NCI-H82 (cell line): ENCODE measurements around the gene CPSF4.
A peak's percentile ranks its signal among the peaks of the same experiment; 100 is the strongest.
"Not testable (repeated sequence)": the region's sequence is repeated elsewhere in the genome, so short reads cannot be mapped to it uniquely, and the experiment has no call there.

Experiments
- DNase-seq: peaks from one replicate; lab custom pipeline; 2025; lab: John Stamatoyannopoulos, UW

The CPSF4 gene

DNA sequence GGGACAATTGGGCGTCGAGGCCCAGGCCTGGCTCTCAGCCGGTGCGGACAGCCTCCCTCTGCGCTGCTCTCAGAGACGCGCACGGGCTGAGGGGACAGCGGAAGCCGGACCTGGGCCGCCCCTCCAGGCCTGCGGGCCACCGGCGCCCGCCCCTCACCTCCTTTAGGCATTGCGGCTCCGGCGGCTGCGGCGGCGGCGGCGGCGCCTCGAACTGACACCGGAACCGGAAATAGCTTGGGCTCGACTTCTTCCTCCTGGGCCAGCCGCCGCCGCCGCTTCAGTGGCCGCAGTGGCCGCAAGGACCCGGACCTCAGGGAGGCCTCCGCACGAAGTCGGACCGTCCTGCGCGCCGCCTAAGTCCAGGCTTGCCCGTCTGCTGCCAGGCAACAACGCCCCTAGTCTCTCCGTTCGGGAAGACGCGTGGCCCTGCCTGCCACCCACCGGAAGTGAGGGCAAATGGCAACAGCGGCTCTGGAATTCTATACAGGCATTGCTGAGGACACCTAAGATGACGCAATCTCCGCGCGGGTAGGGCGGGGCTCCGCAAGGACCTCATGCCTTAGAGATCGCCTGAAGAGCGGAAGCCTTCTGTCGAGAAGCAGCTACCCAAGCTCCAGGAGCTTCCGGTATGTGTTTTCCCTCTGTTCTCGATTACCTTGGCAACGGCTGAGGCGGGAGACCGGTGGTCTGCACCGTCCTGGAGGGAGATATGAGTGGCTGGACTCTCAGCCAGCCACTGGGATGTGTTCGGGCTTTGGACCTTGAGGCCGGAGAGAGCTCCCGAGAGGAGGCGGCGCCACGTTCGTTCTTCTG is 30.2 kb upstream of the CPSF4 start, which contains the start of the genes BUD31 and PDAP1:
BUD31 (plus strand) TSS at position 591 of the 813 bp plus-strand sequence. CDS start 2,124 bp downstream, outside the sequence.
PDAP1 (minus strand) TSS at position 219 of the 813 bp plus-strand sequence; CDS start at position 170, 49 bp downstream.
- peak; percentile 95 for DNase-seq

DNA sequence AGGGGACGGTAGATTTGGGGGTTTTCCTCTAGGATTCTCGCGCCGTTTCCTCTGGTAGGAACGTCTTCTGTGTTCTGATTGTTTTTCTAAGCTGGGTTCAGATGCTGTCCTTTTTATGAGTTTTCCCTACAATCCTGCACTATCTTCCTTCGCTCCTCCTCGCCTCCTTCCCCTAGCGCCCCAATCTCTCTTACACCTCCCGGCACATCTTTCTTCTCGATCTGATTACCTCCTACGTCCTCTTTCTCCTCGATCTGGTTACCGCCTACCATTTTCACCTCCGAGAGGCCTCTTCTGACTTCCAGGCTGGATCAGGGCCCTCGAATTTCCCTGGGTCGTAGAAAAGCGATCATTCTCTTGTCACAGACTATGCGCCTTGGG is 29.6 kb upstream of the CPSF4 start:
- peak; percentile 38 for DNase-seq

DNA sequence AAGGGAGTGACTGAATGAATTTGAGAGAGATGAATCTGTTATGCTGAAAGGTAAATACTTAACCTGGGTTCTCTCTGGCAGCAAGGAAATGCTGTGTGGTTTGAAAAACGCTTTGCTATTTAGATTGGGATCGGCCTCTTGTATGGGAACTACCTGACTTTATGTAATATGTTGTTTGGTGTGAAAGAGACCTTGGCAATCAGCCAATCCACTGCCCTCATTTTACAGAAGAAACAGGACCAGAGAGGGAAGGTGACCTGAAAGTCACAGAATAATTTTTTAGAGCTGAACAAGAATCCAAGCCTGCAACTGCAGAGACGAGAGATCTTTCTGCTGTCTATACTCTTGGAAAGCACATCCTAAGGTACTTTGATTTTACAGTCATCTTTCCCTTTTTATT is 28.9 kb upstream of the CPSF4 start:
- no peak for DNase-seq

DNA sequence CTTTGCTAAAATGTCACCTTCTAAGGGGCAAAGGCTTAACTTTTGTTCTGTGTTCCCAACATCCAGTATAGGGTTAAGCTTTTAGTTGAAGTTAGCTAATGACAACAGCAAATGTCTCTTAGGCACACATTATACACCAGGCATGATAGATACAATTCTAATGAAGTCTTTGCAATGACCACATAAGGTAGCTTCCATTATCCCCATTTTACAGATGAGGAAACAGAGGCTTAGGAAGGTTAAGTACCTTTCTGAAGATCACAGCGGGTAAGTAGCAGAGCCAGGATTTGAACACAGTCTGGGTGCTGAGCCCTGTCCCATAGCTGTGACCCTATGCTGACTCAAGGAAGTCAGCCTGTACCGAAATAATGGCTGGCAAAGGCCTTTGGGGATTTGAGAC is 28.1 kb upstream of the CPSF4 start:
- DNase-seq: no peak

GRCh38 chr7:99415513-99416127 is 23.1 kb upstream of the CPSF4 start:
- DNase-seq: peak; percentile 69

DNA sequence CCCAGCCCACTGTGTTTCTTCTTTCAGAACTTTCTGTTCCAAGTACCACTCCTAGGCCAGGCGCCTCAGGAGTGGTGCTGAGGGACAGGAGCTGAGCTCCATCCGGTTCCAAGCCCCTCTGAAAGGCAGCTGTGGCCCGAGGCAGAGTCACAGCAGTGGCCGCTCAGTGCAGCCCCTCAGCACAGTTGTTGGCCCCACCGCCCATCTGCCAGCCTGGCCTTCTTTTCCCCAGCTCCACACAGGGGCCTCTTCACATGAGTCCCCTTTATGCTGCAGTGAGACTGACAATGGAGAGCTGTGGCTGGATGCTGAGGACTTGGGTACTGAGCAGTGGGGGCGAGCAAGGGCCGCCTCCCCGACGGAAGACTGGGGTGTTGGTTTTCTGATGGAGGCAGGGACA is 20.5 kb upstream of the CPSF4 start:
- DNase-seq: no peak

GRCh38 chr7:99419323-99420021 is 19.3 kb upstream of the CPSF4 start:
- DNase-seq: no peak

DNA sequence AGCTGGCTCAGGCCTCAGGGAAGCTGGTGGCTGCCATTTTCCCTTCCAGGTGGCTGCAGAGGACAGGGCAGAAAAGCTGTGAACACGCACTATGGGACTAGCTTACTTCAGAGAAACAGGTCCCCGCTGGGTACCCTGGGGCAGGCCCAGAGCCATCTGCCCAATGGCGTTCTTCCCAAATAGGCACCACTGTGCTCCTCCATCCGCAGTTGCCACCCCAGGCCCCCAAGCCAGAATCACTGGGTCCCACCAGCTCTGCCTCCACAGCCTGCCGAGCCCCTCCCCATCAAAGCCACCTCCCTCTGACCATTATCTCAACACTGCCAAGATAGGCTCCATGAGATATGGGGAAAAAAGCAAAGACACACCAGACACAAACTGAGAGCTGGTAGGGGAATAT is 18.5 kb upstream of the CPSF4 start:
- DNase-seq: no peak

DNA sequence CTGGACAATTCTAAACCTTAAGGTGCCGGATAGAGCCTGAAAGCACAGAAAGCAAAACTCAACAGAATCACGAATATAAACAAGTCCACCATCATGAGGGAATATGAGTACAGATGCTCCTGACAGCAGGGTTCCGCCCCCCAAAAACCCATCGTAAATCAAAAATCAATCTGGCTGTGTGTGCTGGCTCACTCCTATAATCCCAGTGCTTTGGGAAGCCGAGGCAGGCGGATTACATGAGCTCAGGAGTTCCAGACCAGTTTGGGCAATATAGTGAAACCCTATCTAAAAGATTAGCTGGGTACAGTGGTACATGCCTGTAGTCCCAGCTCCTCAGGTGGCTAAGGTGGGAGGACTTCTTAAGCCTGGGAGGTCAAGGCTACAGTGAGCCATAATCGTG is 17.8 kb upstream of the CPSF4 start:
- peak; percentile 42 for DNase-seq

- no peak for DNase-seq
These were observed 16.6 kb upstream of the CPSF4 start for GRCh38 chr7:99422186-99422585.

GRCh38 chr7:99422625-99423024 is 16.1 kb upstream of the CPSF4 start:
- DNase-seq: no peak

- DNase-seq: no peak
These were observed 13.6 kb upstream of the CPSF4 start for GRCh38 chr7:99424932-99425730.

- DNase-seq: no peak
These were observed 9.7 kb upstream of the CPSF4 start for GRCh38 chr7:99428972-99429566.

GRCh38 chr7:99429756-99430155 is 9.0 kb upstream of the CPSF4 start:
- DNase-seq: no peak

GRCh38 chr7:99431756-99432540 is 6.8 kb upstream of the CPSF4 start:
- not testable (repeated sequence) for DNase-seq

- no peak for DNase-seq
These were observed 5.6 kb upstream of the CPSF4 start for GRCh38 chr7:99433158-99433557.

GRCh38 chr7:99437946-99438572 is 684 bp upstream of the CPSF4 start:
- DNase-seq: no peak

DNA sequence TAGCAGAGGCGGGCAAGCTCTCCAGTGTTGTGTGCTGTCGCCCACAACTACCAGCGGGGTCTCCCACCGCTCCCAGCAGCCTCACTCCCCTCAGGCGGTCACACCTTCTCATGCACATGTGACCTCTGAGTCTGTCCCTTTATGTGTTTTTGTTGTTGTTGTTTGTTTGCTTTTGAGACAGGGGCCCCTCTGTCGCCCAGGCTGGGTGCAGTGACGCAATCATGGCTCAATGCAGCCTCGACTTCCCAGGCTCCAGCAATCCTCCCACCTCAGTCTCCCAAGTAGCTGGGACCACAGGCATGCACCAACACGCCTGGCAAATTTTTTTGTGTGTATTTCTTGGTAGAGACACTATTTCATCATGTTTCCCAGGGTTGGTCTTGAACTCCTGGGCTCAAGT is 1.5 kb downstream of the CPSF4 start:
- DNase-seq: no peak

DNA sequence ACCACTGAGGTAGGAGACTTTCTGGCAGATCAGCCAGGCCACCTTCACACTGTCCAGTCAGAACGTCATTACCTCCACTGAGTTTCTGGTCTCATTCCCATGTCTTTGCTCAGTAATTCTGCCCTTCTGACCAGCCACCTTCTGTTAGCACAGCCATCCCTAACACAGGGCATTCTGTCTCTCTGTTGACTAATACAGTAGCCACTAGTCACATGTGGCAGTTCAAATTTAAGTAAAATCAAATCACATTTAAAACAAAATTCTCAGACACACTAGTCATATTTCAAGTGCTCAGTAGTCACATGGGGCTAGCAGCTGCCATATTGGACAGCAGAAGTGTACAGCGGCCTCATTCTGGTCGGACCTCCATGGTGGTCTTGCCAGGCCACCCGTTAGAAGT is 7.4 kb downstream of the CPSF4 start:
- no peak for DNase-seq

GRCh38 chr7:99447943-99448342 is 9.2 kb downstream of the CPSF4 start:
- peak; percentile 40 for DNase-seq
